ENCODE results near the gene DHODH.

The DHODH gene

DNA sequence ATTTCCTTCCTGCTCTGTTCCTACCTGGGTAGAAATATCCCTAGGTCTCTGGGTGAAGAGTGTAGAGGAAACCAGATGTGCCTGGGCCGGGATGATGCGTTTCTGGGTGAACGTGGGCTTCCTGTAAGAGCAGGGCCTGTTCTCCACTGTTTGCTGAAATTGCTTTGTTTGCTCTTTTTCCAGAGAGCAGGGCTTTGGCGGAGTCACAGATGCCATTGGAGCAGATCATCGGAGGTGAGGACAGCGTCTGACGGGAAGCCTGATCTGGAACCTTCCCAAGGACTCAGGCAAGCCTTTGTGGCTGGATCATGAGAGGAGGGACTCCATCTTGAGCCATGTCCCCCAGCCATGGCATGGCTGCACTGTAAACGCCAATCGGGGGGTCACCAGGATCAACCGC lies 15.4 kb downstream of the DHODH start:
- Histone ChIP-seq H3K36me3 (ENCODE audit: low read length) (no peaks in the 10 kb centered on the region), H3F3A (ENCODE audit: insufficient read depth) (no peaks in the 10 kb centered on the region), H3K79me2 (ENCODE audit: insufficient read depth, low read length) (no peaks in the 10 kb centered on the region), H3K4me3 (ENCODE audit: insufficient read depth, low read length, poor library complexity, severe bottlenecking) (no peak overlapping the region), H3K4me2 (ENCODE audit: low read depth, low read length, poor library complexity, severe bottlenecking) (no peak overlapping the region), H2AFZ (ENCODE audit: low read depth, low read length, severe bottlenecking) (no peak overlapping the region), H3K9me3 (ENCODE audit: insufficient read depth, low read length) (no peaks in the 10 kb centered on the region), H3K27me3 (ENCODE audit: low read length) (no peaks in the 10 kb centered on the region), H3K9me2 (replicated peaks; ENCODE audit: insufficient read depth, low read length) (no peaks in the 10 kb centered on the region), H4K20me1 (ENCODE audit: low read depth, low read length) (no peaks in the 10 kb centered on the region), H3K9ac (ENCODE audit: low read length) (no peak overlapping the region), H3K27ac (ENCODE audit: low read depth, low read length) (no peak overlapping the region)
- TF ChIP-seq, protein P1, sequence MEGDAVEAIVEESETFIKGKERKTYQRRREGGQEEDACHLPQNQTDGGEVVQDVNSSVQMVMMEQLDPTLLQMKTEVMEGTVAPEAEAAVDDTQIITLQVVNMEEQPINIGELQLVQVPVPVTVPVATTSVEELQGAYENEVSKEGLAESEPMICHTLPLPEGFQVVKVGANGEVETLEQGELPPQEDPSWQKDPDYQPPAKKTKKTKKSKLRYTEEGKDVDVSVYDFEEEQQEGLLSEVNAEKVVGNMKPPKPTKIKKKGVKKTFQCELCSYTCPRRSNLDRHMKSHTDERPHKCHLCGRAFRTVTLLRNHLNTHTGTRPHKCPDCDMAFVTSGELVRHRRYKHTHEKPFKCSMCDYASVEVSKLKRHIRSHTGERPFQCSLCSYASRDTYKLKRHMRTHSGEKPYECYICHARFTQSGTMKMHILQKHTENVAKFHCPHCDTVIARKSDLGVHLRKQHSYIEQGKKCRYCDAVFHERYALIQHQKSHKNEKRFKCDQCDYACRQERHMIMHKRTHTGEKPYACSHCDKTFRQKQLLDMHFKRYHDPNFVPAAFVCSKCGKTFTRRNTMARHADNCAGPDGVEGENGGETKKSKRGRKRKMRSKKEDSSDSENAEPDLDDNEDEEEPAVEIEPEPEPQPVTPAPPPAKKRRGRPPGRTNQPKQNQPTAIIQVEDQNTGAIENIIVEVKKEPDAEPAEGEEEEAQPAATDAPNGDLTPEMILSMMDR (IDR thresholded peaks at IDR 0.05; ENCODE audit: insufficient read depth, low read length, poor library complexity, severe bottlenecking): no peak
- no peak for TF ChIP-seq EZH2phosphoT487 (conservative IDR thresholded peaks at IDR 0.05; ENCODE audit: low read length)

DNA sequence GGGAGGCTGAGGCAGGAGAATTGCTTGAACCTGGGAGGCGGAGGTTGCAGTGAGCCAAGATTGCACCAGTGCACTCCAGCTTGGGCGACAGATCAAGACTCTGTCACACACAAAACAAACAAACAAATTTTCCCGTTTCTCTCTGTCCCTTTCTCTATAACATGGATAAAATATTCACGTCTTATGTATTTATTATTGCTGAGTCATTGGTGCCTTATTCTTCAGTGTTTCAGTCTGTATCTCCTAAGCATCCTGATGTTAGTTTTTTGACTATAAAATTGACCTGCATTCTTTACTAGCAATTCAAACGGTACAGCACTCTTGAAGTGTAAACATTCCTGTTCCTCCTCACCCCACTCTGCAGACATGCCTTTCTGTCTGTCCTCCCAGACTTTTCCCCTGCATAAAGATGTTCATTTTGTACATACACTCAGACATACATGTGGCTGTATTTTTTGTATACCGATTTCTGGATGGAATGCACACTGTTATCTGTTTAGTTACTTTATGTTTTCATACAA lies 16.4 kb downstream of the DHODH start:
- no peak overlapping the region for H3K4me2 ChIP-seq (ENCODE audit: low read depth, low read length, poor library complexity, severe bottlenecking)
- no peaks in the 10 kb centered on the region for H3K36me3 ChIP-seq (ENCODE audit: low read length)
- TF ChIP-seq, protein P1 (IDR thresholded peaks at IDR 0.05; ENCODE audit: insufficient read depth, low read length, poor library complexity, severe bottlenecking): no peak
- no peak for TF ChIP-seq EZH2phosphoT487 (conservative IDR thresholded peaks at IDR 0.05; ENCODE audit: low read length)
- no peak overlapping the region for H3K4me3 ChIP-seq (ENCODE audit: insufficient read depth, low read length, poor library complexity, severe bottlenecking)
- H3K9me2 ChIP-seq (replicated peaks; ENCODE audit: insufficient read depth, low read length): no peaks in the 10 kb centered on the region
- H2AFZ ChIP-seq (ENCODE audit: low read depth, low read length, severe bottlenecking): no peak overlapping the region
- no peaks in the 10 kb centered on the region for H3K79me2 ChIP-seq (ENCODE audit: insufficient read depth, low read length)
- H3K27ac ChIP-seq (ENCODE audit: low read depth, low read length): no peak overlapping the region
- H3F3A ChIP-seq (ENCODE audit: insufficient read depth): no peaks in the 10 kb centered on the region
- no peaks in the 10 kb centered on the region for H4K20me1 ChIP-seq (ENCODE audit: low read depth, low read length)
- H3K9me3 ChIP-seq (ENCODE audit: insufficient read depth, low read length): no peaks in the 10 kb centered on the region
- H3K9ac ChIP-seq (ENCODE audit: low read length): no peak overlapping the region
- H3K27me3 ChIP-seq (ENCODE audit: low read length): no peaks in the 10 kb centered on the region

GRCh38 chr16:72025404-72026114 lies 17.0 kb downstream of the DHODH start:
- H3K4me2 ChIP-seq (ENCODE audit: low read depth, low read length, poor library complexity, severe bottlenecking): no peak overlapping the region
- no peaks in the 10 kb centered on the region for H3K9me3 ChIP-seq (ENCODE audit: insufficient read depth, low read length)
- no peak overlapping the region for H2AFZ ChIP-seq (ENCODE audit: low read depth, low read length, severe bottlenecking)
- H3K27ac ChIP-seq (ENCODE audit: low read depth, low read length): no peak overlapping the region
- H3K4me3 ChIP-seq (ENCODE audit: insufficient read depth, low read length, poor library complexity, severe bottlenecking): no peak overlapping the region
- no peak overlapping the region for H3K9ac ChIP-seq (ENCODE audit: low read length)
- no peaks in the 10 kb centered on the region for H4K20me1 ChIP-seq (ENCODE audit: low read depth, low read length)
- no peaks in the 10 kb centered on the region for H3K27me3 ChIP-seq (ENCODE audit: low read length)
- no peaks in the 10 kb centered on the region for H3K9me2 ChIP-seq (replicated peaks; ENCODE audit: insufficient read depth, low read length)
- H3K36me3 ChIP-seq (ENCODE audit: low read length): no peaks in the 10 kb centered on the region
- H3F3A ChIP-seq (ENCODE audit: insufficient read depth): no peaks in the 10 kb centered on the region
- TF ChIP-seq, protein P1 (IDR thresholded peaks at IDR 0.05; ENCODE audit: insufficient read depth, low read length, poor library complexity, severe bottlenecking): no peak
- no peak for TF ChIP-seq EZH2phosphoT487 (conservative IDR thresholded peaks at IDR 0.05; ENCODE audit: low read length)
- H3K79me2 ChIP-seq (ENCODE audit: insufficient read depth, low read length): no peaks in the 10 kb centered on the region

All from SU-DHL-6 (cell line).